Keratinocyte (primary cell): ENCODE results near the gene TFR2. TPM values are rescaled to one million over a fixed set of nuclear protein-coding genes. Genes with fewer than 3 reads are reported as not detected.

Experiments used
- DNase-seq: peaks from one replicate; pipeline ENCODE4 v3.0.0-alpha.2; 2011; ENCODE audit warnings: low read depth, missing footprints, low spot score
- FAIRE-seq: peaks from 2 replicates; lab custom pipeline; 2011; peaks lifted over from hg19 to GRCh38; lab: Jason Lieb, UNC
- H2AFZ ChIP-seq: 2 replicates; pipeline ENCODE4 v1.6.0; 2012; ENCODE audit warnings: low read length, control low read depth, inconsistent platforms; ENCODE audit not compliant: control insufficient read depth
- H3K27ac ChIP-seq: 2 replicates; pipeline ENCODE4 v1.5.1; 2011; ENCODE audit warnings: low read length; ENCODE audit not compliant: control insufficient read depth, insufficient read depth
- H3K27me3 ChIP-seq: 3 replicates; pipeline ENCODE4 v1.6.0; 2011; ENCODE audit warnings: low read length; ENCODE audit not compliant: control insufficient read depth, insufficient read depth; ENCODE audit errors: extremely low read depth
- H3K36me3 ChIP-seq, 2 experiments: 2 replicates in 1 of 2; 3 replicates in 1 of 2; pipeline ENCODE4 v1.5.1; 2011; ENCODE audit warnings: low read length in 2 of 2, mild to moderate bottlenecking in 1 of 2; ENCODE audit not compliant: control insufficient read depth in 2 of 2, insufficient read depth in 2 of 2; ENCODE audit errors: extremely low read depth in 1 of 2
- H3K4me1 ChIP-seq: 3 replicates; pipeline ENCODE4 v1.5.1; 2011; ENCODE audit warnings: low read length; ENCODE audit not compliant: control insufficient read depth, insufficient read depth; ENCODE audit errors: extremely low read depth
- H3K4me2 ChIP-seq: 3 replicates; pipeline ENCODE4 v1.6.0; 2011; ENCODE audit warnings: low read depth, low read length; ENCODE audit not compliant: control insufficient read depth, insufficient read depth; ENCODE audit errors: extremely low read depth
- H3K4me3 ChIP-seq, 3 experiments: fragments of 200-600 bp in 1 of 3; sonication (generic) in 1 of 3; 2 replicates in 2 of 3; 3 replicates in 1 of 3; pipeline ENCODE4 v1.5.1; 2011 to 2016; ENCODE audit warnings: low read length in 3 of 3, mild to moderate bottlenecking in 3 of 3, control low read depth in 2 of 3, inconsistent platforms in 1 of 3, low read depth in 1 of 3, mixed read lengths in 1 of 3, mixed run types in 1 of 3, moderate library complexity in 1 of 3; ENCODE audit not compliant: control insufficient read depth in 2 of 3, insufficient read depth in 2 of 3; ENCODE audit errors: extremely low read depth in 1 of 3
- H3K79me2 ChIP-seq: 2 replicates; pipeline ENCODE4 v1.6.0; 2012; ENCODE audit warnings: low read length; ENCODE audit not compliant: control insufficient read depth, insufficient read depth
- H3K9ac ChIP-seq: 3 replicates; pipeline ENCODE4 v1.6.0; 2011; ENCODE audit warnings: low read length; ENCODE audit not compliant: control insufficient read depth, insufficient read depth; ENCODE audit errors: extremely low read depth
- H3K9me1 ChIP-seq: 3 replicates; pipeline ENCODE4 v1.6.0; 2011; ENCODE audit warnings: low read length; ENCODE audit not compliant: control insufficient read depth, insufficient read depth; ENCODE audit errors: extremely low read depth
- H3K9me3 ChIP-seq: 2 replicates; pipeline ENCODE4 v1.5.1; 2012; ENCODE audit warnings: low read depth, low read length; ENCODE audit not compliant: control insufficient read depth
- H4K20me1 ChIP-seq: 3 replicates; pipeline ENCODE4 v1.6.0; 2011; ENCODE audit warnings: low read length; ENCODE audit not compliant: control insufficient read depth, insufficient read depth; ENCODE audit errors: extremely low read depth
- CTCF ChIP-seq, 3 experiments: IDR thresholded peaks in 1 of 3; conservative IDR thresholded peaks in 1 of 3; optimal IDR thresholded peaks in 1 of 3; 2 replicates in 2 of 3; 3 replicates in 1 of 3; pipeline versions ENCODE3 to v1.5.1; 2011; ENCODE audit warnings: low read length in 3 of 3, mild to moderate bottlenecking in 3 of 3, moderate library complexity in 2 of 3, control low read depth in 1 of 3, inconsistent platforms in 1 of 3; ENCODE audit not compliant: insufficient read depth in 2 of 3; ENCODE audit errors: extremely low read depth in 1 of 3
- EZH2 ChIP-seq: IDR thresholded peaks from one replicate; pipeline ENCODE4 v1.6.1; 2012; ENCODE audit warnings: inconsistent platforms, mild to moderate bottlenecking, low read length, moderate library complexity
- dilution Hi-C: fragments of 300-500 bp; cut with MboI; formaldehyde crosslinking; loops from one replicate; pipeline ENCODE4 v1.7.0; 2020; ENCODE audit warnings: low sequenced_read_pairs; ENCODE audit not compliant: extremely low pct_ligation_motif_present
- polyA plus RNA-seq, 5 experiments: library from polyadenylated mRNA; depleted of rRNA in 3 of 5; stranded (reverse) in 3 of 5; stranded (forward) in 1 of 5; unstranded in 1 of 5; fragments of >200 nt; gene quantifications; 1 replicate in 1 of 5; 2 replicates in 3 of 5; 3 replicates in 1 of 5; pipeline versions ENCODE4 v1.2.1 to v1.2.3, GENCODE V29; 2011 to 2012; ENCODE audit warnings: missing spikeins in 2 of 5, low read depth in 1 of 5, low replicate concordance in 1 of 5

The TFR2 gene
- polyA plus RNA-seq, 1 donor (not counting 4 experiments of a cell fraction or from before 2014, with no cell fraction given) = 0.12 TPM

GRCh38 chr7:100641860-100642533 is 645 bp upstream of the TFR2 start:
- Histone ChIP-seq H3K9ac (no peak overlapping the region), H2AFZ (no peak overlapping the region), H3K36me3 (no peaks in the 10 kb centered on the region), H3K9me1 (no peaks in the 10 kb centered on the region), H3K4me1 (no peaks in the 10 kb centered on the region), H3K27ac (no peak overlapping the region), H3K27me3 (no peaks in the 10 kb centered on the region), H3K9me3 (no peaks in the 10 kb centered on the region), H3K4me2 (no peak overlapping the region), H3K4me3 (no peak overlapping the region), H3K79me2 (no peaks in the 10 kb centered on the region), H4K20me1 (no peaks in the 10 kb centered on the region)
- TF ChIP-seq CTCF (optimal IDR thresholded peaks at IDR 0.05 in 1 of 3, IDR thresholded peaks at IDR 0.05 in 1 of 3, conservative IDR thresholded peaks at IDR 0.05 in 1 of 3; ENCODE audit: extremely low read depth in 1 of 3, insufficient read depth in 2 of 3, low read length in 3 of 3) (no peak), EZH2 (no peak)
- dilution Hi-C loops = no loop called here
- FAIRE-seq = no peak
- no peak for DNase-seq

DNA sequence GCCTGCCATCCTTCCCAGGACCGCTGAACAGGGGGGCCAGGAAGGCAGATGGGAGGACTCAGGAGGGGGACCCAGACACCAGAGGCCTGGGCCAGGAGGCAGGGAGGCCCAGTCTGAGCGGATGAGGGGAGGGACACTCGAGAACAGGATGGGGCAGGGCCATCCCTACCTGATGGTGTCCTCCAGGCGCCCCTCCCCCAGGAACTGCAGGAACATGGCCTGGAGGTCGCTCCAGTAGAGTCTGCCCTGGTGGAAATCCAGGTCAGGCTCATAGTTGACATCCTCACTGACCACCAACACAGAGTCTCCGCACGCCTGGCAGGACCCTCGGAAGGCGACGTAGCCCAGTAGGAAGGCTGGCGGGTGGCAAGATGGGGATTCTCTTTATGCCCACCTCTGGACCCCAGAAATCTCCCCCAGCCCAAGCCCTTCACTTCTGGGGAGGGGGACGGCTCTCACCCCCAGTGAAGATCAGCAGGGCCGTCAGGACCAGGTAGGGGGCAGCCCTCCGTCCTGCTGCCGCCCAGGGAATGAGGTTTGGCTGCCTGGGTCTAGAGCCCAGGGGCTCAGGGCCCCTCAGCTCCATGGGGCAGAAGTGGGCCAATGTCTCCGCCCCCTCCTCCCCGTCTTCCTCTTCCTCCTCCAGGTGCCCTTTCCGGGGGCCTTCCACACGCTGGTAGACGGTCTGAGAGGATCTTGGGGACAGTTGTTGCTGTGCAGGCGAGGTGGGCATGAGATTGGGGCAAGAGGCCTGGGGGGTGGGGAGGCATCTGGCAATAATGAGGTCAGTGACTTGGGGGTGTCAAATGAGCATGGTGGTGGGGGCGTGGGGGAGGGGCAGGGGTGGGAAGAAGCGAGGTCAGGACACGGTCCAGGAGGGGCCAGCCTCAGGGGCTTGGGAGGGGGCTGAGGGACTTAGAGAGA is 573 bp downstream of the TFR2 start:
- dilution Hi-C loops = no loop called here
- Histone ChIP-seq H3K9ac (no peak overlapping the region), H3K79me2 (no peaks in the 10 kb centered on the region), H3K4me2 (no peak overlapping the region), H3K9me1 (no peaks in the 10 kb centered on the region), H3K36me3 (no peaks in the 10 kb centered on the region), H4K20me1 (no peaks in the 10 kb centered on the region), H3K27me3 (no peaks in the 10 kb centered on the region), H3K4me3 (no peak overlapping the region), H3K4me1 (no peaks in the 10 kb centered on the region), H2AFZ (no peak overlapping the region), H3K9me3 (no peaks in the 10 kb centered on the region), H3K27ac (no peak overlapping the region)
- TF ChIP-seq CTCF (optimal IDR thresholded peaks at IDR 0.05 in 1 of 3, IDR thresholded peaks at IDR 0.05 in 1 of 3, conservative IDR thresholded peaks at IDR 0.05 in 1 of 3; ENCODE audit: extremely low read depth in 1 of 3, insufficient read depth in 2 of 3, low read length in 3 of 3) = no peak
- no peak for TF ChIP-seq EZH2
- DNase-seq (no peak), FAIRE-seq (no peak)
